GM19455 (cell line): ENCODE data around the gene RHEX.

Experiments used
- ATAC-seq: cut with Tn5 transposase; IDR thresholded peaks from one replicate; pipeline ENCODE4 v1.9.1; 2021; ENCODE audit not compliant: unreplicated experiment

RHEX gene

GRCh38 chr1:206116191-206116872 lies 63.4 kb downstream of the RHEX start:
- ATAC-seq, result no peak

DNA sequence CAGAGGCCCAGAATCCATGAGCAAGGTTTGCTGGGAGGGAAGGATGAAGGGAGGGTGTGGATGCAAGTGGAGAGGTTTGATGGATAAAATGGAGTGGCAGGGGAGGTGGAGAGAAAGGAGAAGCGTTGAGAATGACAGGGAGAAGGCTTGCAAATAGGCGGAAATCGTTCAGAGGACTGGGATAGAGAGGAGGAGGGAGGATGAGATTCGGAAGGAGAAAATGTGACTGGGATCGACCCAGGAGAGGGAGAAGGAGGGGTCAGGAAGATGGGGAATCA lies 63.8 kb downstream of the RHEX start:
- no peak for ATAC-seq

DNA sequence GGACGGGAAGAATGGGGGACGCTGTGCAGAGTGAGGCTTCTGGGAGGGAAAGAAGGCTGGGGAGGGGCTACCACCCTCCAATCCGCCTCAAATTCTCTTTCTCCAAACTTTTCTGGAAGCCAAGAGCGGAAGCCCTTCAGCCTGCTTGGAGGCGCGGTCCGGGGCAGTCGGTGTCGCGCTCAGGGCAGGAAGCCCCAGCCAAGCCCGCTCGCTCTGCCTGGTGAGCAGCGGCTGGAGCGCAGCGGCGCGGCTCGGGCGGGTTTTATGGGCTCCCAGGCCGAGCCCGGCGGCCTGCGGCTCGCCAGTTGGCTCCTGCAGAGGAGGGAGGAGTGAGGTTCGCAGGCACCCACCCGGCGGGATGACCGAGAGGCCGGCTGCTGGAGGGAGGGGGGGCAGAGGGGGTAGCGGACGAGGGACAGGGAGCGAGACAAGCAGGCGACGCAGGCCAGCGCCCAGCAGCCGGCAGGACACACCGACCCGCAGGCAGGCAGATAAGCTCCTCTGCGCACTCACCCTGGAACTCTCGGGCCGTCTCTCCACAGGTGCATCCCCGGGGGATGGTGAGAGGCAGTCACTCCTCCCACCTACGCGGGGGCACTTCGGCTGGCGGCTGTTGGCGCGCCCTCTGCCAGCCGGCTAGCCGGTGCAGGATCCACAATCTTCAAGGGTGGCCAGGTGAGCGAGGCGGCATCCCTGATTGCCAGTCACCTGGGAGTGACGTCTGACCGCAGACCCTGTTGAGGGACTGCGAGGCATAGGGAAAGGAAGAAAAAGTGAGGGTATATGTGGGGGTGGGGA lies 64.4 kb downstream of the RHEX start, which contains the start of gene AVPR1B:
Gene AVPR1B (minus strand): TSS at position 238 of the 798 bp plus-strand sequence. CDS start 498 bp downstream, outside the sequence.
- no peak for ATAC-seq

DNA sequence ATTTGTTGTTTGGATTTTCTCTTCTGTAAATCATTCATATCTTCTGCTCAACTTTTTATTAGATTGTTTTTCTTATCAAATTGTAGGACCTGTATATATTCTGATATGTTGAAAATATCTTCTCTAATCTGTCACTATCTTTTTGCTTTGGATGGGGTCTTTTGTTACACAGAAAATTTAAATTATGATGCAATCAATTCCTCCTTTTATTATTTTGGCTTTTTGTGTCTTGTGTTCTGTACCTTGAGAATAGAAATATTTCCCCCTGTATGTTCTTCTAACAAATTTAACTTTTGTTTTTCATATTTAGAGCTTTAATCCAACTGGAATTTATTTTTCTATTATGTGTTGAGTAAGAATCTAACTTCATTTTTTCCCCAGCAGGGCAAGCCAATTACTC lies 67.4 kb downstream of the RHEX start:
- ATAC-seq, result no peak

GRCh38 chr1:206121269-206121668 lies 68.3 kb downstream of the RHEX start:
- no peak for ATAC-seq

GRCh38 chr1:206122686-206123085 lies 69.7 kb downstream of the RHEX start:
- no peak for ATAC-seq

DNA sequence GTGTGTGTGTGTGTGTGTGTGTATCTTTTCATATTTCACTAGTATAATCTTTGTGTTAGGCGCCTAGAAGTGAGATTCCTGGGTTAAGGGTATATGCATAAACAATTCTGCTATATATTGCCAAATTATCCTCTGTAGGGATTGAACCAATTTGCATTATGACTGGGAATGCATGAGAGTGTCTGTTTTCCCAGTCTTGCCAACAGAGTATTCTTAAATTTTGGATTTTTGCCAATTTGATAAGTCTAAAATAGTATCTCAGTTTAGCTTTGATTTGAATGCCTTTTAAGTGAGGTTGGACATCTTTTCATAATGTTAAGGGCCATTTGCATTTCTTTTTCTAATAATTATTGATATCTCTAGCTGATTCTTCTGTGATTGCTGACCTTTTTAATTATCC lies 72.4 kb downstream of the RHEX start:
- ATAC-seq, result no peak

DNA sequence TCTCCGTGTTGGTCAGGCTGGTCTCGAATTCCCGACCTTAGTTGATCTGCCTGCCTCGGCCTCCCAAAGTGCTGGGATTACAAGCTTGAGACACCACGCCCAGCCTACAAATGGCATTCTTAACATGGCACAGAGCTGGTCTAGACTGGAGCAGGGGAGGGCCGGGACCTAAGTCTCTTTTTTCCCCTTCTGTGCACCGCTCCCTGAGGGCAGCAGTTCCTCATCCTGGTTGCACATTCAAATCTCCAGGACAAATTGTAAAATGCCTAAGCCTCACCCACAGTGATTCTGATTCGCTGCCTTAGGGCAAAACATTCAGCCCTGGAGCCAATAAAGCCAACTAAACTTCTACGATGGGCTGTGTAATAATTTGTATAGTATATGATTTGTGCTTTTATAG lies 74.4 kb downstream of the RHEX start:
- no peak for ATAC-seq

DNA sequence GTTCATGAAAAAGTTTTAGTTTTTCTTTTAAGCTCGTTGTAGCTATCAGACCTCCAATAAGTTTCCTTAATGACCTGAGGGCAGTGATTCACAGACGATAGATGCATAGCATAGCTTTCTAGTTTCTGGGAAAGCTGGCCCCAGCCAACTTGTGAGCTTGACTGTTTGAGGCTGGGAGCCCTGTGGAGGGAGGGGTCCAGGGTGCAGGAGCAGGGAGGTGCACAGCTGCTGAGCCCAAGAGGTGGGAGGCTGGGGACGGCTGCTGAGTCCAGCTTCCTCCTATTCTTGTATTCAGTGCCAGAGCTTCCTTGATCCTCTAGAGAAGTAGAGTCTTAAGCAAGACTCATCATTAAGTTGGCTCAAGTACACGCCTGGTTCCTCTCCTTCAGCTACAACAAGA lies 75.2 kb downstream of the RHEX start:
- no peak for ATAC-seq

- no peak for ATAC-seq
These were observed 78.1 kb downstream of the RHEX start for GRCh38 chr1:206131037-206131436.

- no peak for ATAC-seq
These were observed 80.9 kb downstream of the RHEX start for GRCh38 chr1:206133751-206134415.

- ATAC-seq, result no peak
These were observed 82.3 kb downstream of the RHEX start for GRCh38 chr1:206135248-206135647.

DNA sequence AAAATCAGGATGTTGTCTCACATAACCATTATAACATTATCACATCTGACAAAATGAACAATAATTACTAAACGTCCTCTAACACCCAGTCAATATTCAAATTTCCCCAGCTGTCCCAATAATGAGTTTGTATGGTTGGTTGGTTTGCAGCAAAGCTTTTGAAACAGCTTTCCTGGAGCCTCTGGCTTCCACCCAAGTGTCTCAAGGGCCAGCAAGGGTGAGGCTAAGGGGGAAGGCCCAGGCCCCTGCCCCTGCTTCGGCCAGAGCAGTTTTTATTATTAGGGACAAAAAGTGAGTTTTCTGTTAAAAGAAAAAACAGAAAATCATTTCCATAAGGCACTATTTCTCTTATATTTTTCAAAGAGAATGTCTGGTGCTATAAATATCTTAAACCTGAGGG lies 83.3 kb downstream of the RHEX start:
- ATAC-seq, result no peak

DNA sequence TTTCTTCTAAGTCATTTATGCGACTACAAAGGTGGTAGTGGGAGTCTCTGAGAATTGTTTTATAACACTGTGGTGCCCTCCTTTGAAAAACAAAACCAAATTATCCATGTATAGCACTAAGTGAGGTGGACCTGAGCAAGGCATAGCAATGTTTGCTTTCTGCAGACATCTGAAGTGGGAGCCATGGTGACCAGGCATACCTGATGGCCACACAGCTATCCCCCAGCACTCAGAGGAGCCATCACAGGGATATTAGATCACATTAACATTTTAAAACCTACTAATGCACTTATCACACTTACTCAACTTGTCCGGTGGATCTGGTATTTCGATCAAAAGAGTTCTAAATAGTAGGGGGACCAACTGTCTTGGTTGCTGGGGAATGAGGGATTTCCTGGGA lies 89.0 kb downstream of the RHEX start:
- ATAC-seq, result no peak

DNA sequence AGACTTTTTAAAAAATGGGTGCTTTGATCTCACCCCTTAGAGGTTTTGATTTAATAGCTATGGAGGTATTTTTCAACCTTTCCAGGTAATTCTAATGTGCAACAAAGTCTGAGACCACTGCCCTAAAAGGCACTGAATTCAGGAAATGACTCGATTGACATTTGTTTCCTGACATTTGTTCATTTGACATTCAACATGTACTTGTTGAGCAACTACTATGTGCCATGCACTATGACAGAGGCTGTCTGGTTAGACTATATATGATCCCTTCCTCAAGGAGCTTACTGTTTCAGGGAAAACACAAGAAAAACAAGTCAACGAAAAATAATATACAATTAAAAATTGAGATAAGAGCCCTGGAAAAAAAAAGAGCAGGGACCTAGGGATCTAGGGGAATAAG lies 89.8 kb downstream of the RHEX start:
- no peak for ATAC-seq

- ATAC-seq, result no peak
These were observed 90.7 kb downstream of the RHEX start for GRCh38 chr1:206143537-206144172.

DNA sequence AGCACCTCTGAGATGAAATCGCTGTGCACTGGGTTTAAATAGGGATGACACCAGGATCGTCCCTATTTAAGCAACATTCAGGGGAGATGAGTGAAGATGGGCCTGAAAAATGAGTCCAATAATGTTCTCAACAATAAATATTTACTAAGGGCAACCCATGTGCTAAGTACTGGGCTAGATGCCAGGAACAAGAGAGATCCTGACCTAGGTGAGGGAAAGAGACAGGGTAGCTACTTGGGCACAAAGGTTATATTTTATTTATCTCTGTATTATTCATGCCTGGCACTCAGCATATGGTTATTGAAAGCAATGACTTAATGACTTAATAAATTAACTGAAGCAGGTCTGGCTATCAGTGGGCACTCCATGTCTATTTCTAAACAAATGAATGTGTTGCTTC lies 91.6 kb downstream of the RHEX start:
- ATAC-seq, result no peak

DNA sequence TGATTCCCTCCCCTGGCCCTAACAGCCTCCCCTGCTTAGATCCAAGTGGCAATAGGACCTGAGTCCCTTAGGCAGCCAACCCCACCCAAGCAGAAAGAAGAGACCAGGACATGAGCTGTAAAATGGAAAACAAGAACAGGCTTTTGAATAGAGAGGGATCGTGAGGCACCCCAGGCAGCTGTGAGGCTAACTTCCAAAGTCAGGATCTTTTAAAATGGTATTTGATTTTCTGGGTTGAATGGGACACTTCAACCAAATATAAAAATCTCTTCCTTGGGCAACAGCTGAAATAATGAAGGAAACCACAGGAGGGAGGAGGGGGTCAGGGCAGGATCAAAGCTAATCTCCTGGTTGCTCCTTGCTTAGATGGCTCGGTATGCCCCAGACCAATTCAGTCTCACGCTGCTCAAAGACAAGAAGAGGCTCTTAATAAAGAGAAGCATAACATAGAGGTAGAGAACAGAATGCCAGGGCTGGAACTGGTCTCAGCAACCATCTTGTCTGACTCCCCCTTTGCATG lies 92.9 kb downstream of the RHEX start:
- ATAC-seq, result no peak
